Activated T-cell treated with anti-CD3 and anti-CD28 coated beads, Interleukin-2, amount 50 U/mL, for 24 hours (primary cell): ENCODE data around the gene CACYBP.

ENCODE experiments used
- DNase-seq: peaks from one replicate; pipeline ENCODE4 v3.0.0-alpha.2; 2020
- H3K27ac Mint-ChIP-seq: 2 replicates; pipeline ENCODE4 v1.8.0; 2020; ENCODE audit warnings: mild to moderate bottlenecking, mixed read lengths
- H3K27me3 Mint-ChIP-seq: 2 replicates; pipeline ENCODE4 v1.8.0; 2020; ENCODE audit warnings: mixed read lengths
- H3K36me3 Mint-ChIP-seq: 2 replicates; pipeline ENCODE4 v1.8.0; 2020; ENCODE audit warnings: low read depth, mixed read lengths
- H3K4me1 Mint-ChIP-seq: 2 replicates; pipeline ENCODE4 v1.8.0; 2020; ENCODE audit warnings: low read depth, mixed read lengths
- H3K4me3 Mint-ChIP-seq: 2 replicates; pipeline ENCODE4 v1.8.0; 2020; ENCODE audit warnings: mild to moderate bottlenecking, moderate library complexity, mixed read lengths
- H3K9me3 Mint-ChIP-seq: 2 replicates; pipeline ENCODE4 v1.8.0; 2020; ENCODE audit warnings: mixed read lengths

CACYBP gene

GRCh38 chr1:174990382-174990999 is 9.3 kb upstream of the CACYBP start:
- Mint-ChIP-seq H3K4me1 (peaks cover 29% of the 10 kb centered on the region), H3K27me3 (no peaks in the 10 kb centered on the region), H3K36me3 (peaks cover 36% of the 10 kb centered on the region), H3K27ac (peak overlapping the region; percentile 92), H3K4me3 (peak overlapping the region; percentile 78), H3K9me3 (no peaks in the 10 kb centered on the region)
- DNase-seq, result no peak

- Mint-ChIP-seq H3K4me3 (no peak overlapping the region), H3K36me3 (peaks cover 38% of the 10 kb centered on the region), H3K4me1 (peaks cover 29% of the 10 kb centered on the region), H3K9me3 (no peaks in the 10 kb centered on the region), H3K27ac (no peak overlapping the region), H3K27me3 (no peaks in the 10 kb centered on the region)
- DNase-seq, result no peak
Observed at GRCh38 chr1:174991473-174991872, 8.3 kb upstream of the CACYBP start.

GRCh38 chr1:174995121-174995520 is 4.6 kb upstream of the CACYBP start:
- no peaks in the 10 kb centered on the region for H3K9me3 Mint-ChIP-seq
- peaks cover 25% of the 10 kb centered on the region for H3K4me1 Mint-ChIP-seq
- no peaks in the 10 kb centered on the region for H3K27me3 Mint-ChIP-seq
- no peak overlapping the region for H3K27ac Mint-ChIP-seq
- peaks cover 25% of the 10 kb centered on the region for H3K36me3 Mint-ChIP-seq
- no peak for DNase-seq
- no peak overlapping the region for H3K4me3 Mint-ChIP-seq

- H3K27me3 Mint-ChIP-seq, result no peaks in the 10 kb centered on the region
- no peak overlapping the region for H3K4me3 Mint-ChIP-seq
- no peak overlapping the region for H3K27ac Mint-ChIP-seq
- peaks cover 20% of the 10 kb centered on the region for H3K4me1 Mint-ChIP-seq
- no peak for DNase-seq
- peaks cover 28% of the 10 kb centered on the region for H3K36me3 Mint-ChIP-seq
- H3K9me3 Mint-ChIP-seq, result no peaks in the 10 kb centered on the region
Observed at GRCh38 chr1:174995916-174996315, 3.8 kb upstream of the CACYBP start.

- DNase-seq, result no peak
- Mint-ChIP-seq H3K9me3 (no peaks in the 10 kb centered on the region), H3K4me1 (peaks cover 23% of the 10 kb centered on the region), H3K36me3 (peaks cover 32% of the 10 kb centered on the region), H3K27ac (peak overlapping the region; percentile 6), H3K4me3 (no peak overlapping the region), H3K27me3 (no peaks in the 10 kb centered on the region)
Observed at GRCh38 chr1:174996476-174996875, 3.3 kb upstream of the CACYBP start.

- Mint-ChIP-seq H3K27ac (peak overlapping the region; percentile 15), H3K4me3 (no peak overlapping the region), H3K4me1 (peaks cover 27% of the 10 kb centered on the region), H3K9me3 (no peaks in the 10 kb centered on the region), H3K36me3 (peaks cover 34% of the 10 kb centered on the region), H3K27me3 (no peaks in the 10 kb centered on the region)
- DNase-seq, result no peak
Observed at GRCh38 chr1:174997041-174997440, 2.7 kb upstream of the CACYBP start.

GRCh38 chr1:174998569-174999215 is 1.1 kb upstream of the CACYBP start:
- Mint-ChIP-seq H3K9me3 (no peaks in the 10 kb centered on the region), H3K27me3 (no peaks in the 10 kb centered on the region), H3K36me3 (peaks cover 47% of the 10 kb centered on the region), H3K4me3 (no peak overlapping the region), H3K27ac (no peak overlapping the region), H3K4me1 (peaks cover 40% of the 10 kb centered on the region)
- DNase-seq, result no peak

- Mint-ChIP-seq H3K4me1 (peaks cover 47% of the 10 kb centered on the region), H3K9me3 (no peaks in the 10 kb centered on the region), H3K36me3 (peaks cover 54% of the 10 kb centered on the region), H3K4me3 (no peak overlapping the region), H3K27me3 (no peaks in the 10 kb centered on the region), H3K27ac (no peak overlapping the region)
- peak; percentile 97 for DNase-seq
Observed at GRCh38 chr1:174999216-174999935, 371 bp upstream of the CACYBP start.

- Mint-ChIP-seq H3K36me3 (peaks cover 61% of the 10 kb centered on the region), H3K4me1 (peaks cover 60% of the 10 kb centered on the region), H3K9me3 (no peaks in the 10 kb centered on the region), H3K27ac (no peak overlapping the region), H3K27me3 (no peaks in the 10 kb centered on the region), H3K4me3 (no peak overlapping the region)
- DNase-seq, result no peak
Observed at GRCh38 chr1:175000697-175001187, 995 bp downstream of the CACYBP start.

GRCh38 chr1:175002910-175003517 is 3.3 kb downstream of the CACYBP start:
- H3K36me3 Mint-ChIP-seq, result peaks cover 76% of the 10 kb centered on the region
- peak overlapping the region; percentile 86 for H3K27ac Mint-ChIP-seq
- H3K9me3 Mint-ChIP-seq, result no peaks in the 10 kb centered on the region
- peak overlapping the region; percentile 70 for H3K4me3 Mint-ChIP-seq
- H3K4me1 Mint-ChIP-seq, result peaks cover 57% of the 10 kb centered on the region
- DNase-seq, result no peak
- H3K27me3 Mint-ChIP-seq, result no peaks in the 10 kb centered on the region

GRCh38 chr1:175003521-175003920 is 3.8 kb downstream of the CACYBP start:
- Mint-ChIP-seq H3K4me1 (peaks cover 59% of the 10 kb centered on the region), H3K9me3 (no peaks in the 10 kb centered on the region), H3K4me3 (peak overlapping the region; percentile 70), H3K36me3 (peaks cover 82% of the 10 kb centered on the region), H3K27me3 (no peaks in the 10 kb centered on the region), H3K27ac (peak overlapping the region; percentile 86)
- DNase-seq, result no peak

- Mint-ChIP-seq H3K4me3 (peak overlapping the region; percentile 23), H3K27ac (peak overlapping the region; percentile 86), H3K36me3 (peaks cover 95% of the 10 kb centered on the region), H3K27me3 (no peaks in the 10 kb centered on the region), H3K4me1 (peaks cover 65% of the 10 kb centered on the region), H3K9me3 (no peaks in the 10 kb centered on the region)
- no peak for DNase-seq
Observed at GRCh38 chr1:175005085-175005783, 5.5 kb downstream of the CACYBP start.

- H3K27ac Mint-ChIP-seq, result peak overlapping the region; percentile 74
- no peak overlapping the region for H3K4me3 Mint-ChIP-seq
- peaks cover 98% of the 10 kb centered on the region for H3K36me3 Mint-ChIP-seq
- H3K4me1 Mint-ChIP-seq, result peaks cover 33% of the 10 kb centered on the region
- no peaks in the 10 kb centered on the region for H3K9me3 Mint-ChIP-seq
- H3K27me3 Mint-ChIP-seq, result no peaks in the 10 kb centered on the region
- no peak for DNase-seq
Observed at GRCh38 chr1:175009532-175009931, 9.8 kb downstream of the CACYBP start.

GRCh38 chr1:175013445-175013844 is 13.7 kb downstream of the CACYBP start:
- H3K27me3 Mint-ChIP-seq, result no peaks in the 10 kb centered on the region
- no peak for DNase-seq
- no peaks in the 10 kb centered on the region for H3K9me3 Mint-ChIP-seq
- peaks cover 100% of the 10 kb centered on the region for H3K36me3 Mint-ChIP-seq
- H3K4me3 Mint-ChIP-seq, result no peak overlapping the region
- peak overlapping the region; percentile 54 for H3K27ac Mint-ChIP-seq
- H3K4me1 Mint-ChIP-seq, result peaks cover 15% of the 10 kb centered on the region
